ENCODE data around the gene TEX22.

Gene TEX22, protein sequence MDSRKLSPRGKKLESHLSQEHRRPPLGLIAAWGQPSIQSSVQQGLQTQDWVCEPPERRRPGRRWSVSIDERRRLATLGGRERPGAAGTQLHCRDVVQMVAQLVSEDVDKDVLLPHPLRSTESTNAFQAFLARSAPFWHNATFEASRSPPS

DNA sequence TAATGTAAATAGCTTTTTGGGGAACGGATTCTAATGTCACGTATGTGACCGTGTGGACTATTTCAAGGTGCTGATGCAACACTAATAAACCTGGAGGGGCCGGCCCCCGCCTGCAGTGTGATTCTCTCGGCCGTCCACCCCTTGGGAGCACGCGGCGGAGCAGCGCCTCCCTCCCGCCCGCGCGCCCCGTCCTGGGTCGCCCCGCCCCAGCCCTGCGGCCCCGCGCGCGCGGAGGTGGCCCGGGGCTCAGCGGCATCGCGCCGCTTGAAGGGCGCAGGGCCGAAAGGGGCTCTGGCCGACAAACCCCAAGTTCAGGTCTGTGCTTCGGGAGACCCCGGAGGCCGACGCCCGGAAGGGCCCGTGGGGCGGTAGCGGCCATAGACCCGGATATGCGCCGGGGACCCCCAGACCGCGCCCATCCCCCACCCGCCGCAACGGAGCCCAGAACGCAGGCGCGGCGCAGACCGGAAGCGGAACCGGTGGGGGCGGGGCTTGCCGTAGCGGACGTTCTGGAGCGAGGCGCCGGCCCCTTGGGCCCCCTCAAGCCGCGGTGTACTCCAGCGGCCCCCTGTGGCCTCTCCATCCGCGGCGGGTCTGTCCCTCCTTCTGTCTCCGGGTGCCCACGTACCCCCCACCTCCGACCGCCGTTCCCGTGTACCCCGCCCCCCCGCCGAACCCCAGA is at the start of gene TEX22:
Gene TEX22, plus strand, starts transcription at position 495 of the 682 bp plus-strand sequence. CDS start 803 bp downstream, outside the sequence.
- TF ChIP-seq, protein P1, sequence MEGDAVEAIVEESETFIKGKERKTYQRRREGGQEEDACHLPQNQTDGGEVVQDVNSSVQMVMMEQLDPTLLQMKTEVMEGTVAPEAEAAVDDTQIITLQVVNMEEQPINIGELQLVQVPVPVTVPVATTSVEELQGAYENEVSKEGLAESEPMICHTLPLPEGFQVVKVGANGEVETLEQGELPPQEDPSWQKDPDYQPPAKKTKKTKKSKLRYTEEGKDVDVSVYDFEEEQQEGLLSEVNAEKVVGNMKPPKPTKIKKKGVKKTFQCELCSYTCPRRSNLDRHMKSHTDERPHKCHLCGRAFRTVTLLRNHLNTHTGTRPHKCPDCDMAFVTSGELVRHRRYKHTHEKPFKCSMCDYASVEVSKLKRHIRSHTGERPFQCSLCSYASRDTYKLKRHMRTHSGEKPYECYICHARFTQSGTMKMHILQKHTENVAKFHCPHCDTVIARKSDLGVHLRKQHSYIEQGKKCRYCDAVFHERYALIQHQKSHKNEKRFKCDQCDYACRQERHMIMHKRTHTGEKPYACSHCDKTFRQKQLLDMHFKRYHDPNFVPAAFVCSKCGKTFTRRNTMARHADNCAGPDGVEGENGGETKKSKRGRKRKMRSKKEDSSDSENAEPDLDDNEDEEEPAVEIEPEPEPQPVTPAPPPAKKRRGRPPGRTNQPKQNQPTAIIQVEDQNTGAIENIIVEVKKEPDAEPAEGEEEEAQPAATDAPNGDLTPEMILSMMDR (IDR thresholded peaks at IDR 0.05): no peak

DNA sequence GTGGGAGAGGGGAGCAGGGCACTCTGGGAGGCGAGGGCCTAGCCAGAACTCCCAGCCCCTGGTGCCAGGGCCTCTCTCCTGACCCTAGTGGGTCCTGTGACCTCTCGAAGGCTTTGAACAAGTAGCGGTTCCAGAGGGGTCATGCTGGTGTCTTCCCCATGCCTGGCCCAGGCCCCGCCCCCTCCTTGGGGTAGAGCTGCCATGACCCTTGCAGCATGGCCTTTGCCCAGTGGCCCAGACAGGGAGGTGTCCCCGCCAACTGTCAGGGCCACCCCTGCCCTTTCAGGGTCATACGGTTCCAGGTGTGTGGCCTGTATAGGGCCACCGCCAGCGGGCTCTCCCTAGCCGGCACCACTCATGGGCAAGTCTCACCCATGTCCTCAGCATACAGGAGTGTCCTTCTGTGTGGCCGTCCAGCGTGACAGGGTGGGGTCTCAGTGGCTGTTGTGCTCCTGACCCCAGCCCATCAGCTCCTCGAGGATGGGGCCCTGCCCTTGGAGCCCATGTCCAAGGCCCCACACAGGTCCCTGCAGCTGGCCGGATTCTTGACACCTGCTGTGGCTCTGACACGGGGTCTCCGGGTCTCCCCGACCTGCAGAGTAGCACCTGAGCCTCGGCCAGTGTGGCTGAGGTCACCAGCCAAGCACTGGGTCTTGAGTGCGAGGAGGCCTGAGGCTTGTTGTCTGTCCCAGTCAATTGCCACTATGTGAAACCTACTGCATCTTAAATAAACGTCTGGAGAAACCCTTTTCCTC is 49.2 kb upstream of the TEX22 start:
- TF ChIP-seq, protein P1 (IDR thresholded peaks at IDR 0.05): no peak

DNA sequence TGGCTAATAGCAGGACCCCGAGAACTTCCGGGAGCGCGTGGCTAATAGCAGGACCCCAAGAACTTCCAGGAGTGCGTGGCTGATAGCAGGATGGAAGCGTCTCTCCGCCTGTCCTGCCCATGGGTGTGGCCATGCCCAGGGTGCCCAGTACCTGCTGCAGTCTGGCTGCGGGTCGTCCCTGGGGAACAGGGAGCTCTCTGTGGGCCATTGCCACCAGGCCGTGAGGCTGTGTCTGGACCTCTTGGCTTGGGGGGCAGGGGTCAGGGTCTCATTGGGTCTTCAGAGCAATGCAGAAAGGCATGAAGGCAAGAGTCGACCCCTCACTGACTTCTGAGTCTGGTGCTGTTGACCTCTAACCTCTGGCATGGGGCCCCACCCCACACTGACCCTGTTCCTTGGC is 48.3 kb upstream of the TEX22 start:
- TF ChIP-seq, protein P1 (IDR thresholded peaks at IDR 0.05): no peak

DNA sequence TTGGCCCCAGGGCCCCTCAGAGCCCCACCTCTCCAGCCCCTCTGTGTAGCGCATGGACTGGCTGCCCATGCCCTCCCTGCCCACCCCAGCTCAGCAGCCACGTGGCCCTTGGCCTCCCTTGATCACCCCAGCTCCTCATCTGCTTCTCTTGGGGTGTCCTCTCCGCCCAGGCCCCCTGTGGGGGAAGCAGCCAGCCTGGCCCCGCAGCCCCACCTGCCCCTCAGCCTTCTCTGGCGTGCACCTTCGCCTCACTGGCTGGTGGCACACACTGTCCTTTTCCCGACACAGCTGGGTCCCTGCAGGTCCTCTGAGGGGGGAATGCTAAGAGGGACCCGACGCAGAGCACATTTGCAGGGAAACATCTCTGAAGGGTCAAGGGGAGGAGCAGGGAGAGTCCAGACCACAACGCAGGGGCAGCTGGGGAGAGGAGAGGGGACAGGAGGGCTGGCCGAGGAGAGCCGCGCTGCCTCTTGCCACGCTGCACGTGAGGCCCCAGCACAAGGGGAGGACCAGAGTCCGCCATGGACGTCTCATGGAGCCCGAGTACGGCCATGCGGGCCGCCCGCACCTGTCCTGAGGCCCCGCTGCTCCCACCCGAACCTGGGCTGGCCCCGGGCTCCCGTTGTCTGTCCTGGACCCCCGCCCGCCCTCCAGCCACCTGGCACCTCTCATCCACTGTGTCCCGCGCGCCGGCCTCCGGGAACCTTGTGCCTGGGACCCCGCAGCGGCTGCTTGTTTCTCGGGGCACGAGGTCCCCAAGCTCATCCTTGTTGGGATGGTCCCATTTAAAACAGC is 47.7 kb upstream of the TEX22 start:
- TF ChIP-seq, protein P1 (IDR thresholded peaks at IDR 0.05): no peak

DNA sequence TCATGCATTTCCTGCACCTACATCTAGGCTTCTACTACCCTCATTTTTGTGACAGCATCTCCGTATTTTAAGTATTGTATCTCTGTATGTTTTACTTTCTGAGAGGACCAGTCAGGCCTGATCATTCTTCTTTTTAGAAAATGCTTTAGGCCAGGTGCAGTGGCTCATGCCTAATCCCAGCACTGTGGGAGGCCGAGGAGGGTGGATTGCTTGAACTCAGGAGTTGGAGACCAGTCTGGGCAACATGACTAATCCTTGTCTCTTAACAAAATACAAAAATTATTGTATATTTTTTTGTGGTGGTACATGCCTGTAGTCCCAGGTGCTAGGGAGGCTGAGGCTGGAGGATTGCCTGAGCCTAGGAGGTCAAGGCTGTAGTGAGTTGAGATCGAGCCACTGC is 46.9 kb upstream of the TEX22 start:
- TF ChIP-seq, protein P1 (IDR thresholded peaks at IDR 0.05): no peak

DNA sequence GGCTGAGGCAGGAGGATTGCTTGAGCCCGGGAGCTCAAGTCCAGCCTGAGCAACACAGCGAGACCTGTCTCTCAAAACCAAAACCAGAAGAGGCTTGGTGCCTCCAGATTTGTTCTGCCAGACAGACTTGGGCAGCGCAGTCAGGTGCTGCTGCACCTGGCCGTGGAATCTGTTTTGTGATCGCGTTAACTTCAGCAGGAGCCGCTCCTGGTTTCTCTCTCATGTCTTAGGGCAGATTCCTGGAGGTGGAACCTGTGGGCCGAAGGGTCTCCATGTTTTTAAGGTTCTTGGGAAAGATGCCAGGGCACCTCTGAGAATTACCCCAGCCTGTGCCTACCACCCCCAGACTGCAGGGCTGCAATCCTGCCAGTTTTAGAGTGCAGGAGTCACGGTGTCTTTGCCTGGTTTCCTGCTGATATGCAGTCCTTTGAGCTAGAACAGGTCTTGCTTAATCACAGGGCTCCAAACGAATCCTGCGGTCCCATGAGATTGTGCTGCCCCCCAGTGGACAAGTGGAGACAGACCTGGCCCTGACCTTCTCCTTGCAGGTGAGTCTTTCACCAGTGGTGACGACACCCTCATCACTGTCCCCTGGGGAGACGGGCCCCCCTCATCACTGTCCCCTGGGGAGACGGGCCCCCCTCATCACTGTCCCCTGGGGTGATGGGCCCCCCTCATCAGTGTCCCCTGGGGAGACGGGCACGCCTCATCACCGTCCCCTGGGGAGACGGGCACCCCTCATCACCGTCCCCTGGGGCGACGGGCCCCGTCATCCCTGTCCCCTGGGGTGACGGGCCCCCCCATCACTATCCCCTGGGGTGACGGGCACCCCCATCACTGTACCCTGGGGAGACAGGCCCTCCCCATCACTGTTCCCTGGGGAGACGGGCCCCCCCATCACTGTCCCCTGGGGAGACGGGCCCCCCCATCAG is 46.2 kb upstream of the TEX22 start:
- TF ChIP-seq, protein P1 (IDR thresholded peaks at IDR 0.05): peak; percentile 82
